RWPE2 (cell line): Measurements from ENCODE around the gene SH3PXD2A.

Source experiments
- ATAC-seq: fragments of 200-7000 bp; cut with Tn5 transposase; 3 replicates; pipeline ENCODE4 v1.9.1; 2021; ENCODE audit warnings: low read depth
- DNase-seq: peaks from one replicate; pipeline ENCODE4 v3.0.0-alpha.2; 2020; ENCODE audit warnings: low spot score
- H3K27ac ChIP-seq: fragments of 450-650 bp; 2 replicates; pipeline ENCODE4 v1.5.1; 2017; ENCODE audit warnings: mild to moderate bottlenecking; ENCODE audit not compliant: poor library complexity, severe bottlenecking
- H3K27me3 ChIP-seq: fragments of 250-450 bp; sonication (Bioruptor Pico); 2 replicates; pipeline ENCODE4 v1.5.1; 2021; ENCODE audit warnings: mild to moderate bottlenecking, moderate library complexity; ENCODE audit not compliant: insufficient read depth, poor library complexity, severe bottlenecking
- H3K36me3 ChIP-seq: fragments of 250-450 bp; sonication (Bioruptor Pico); 2 replicates; pipeline ENCODE4 v1.5.1; 2020; ENCODE audit warnings: low read depth, mild to moderate bottlenecking, moderate library complexity
- H3K4me1 ChIP-seq: fragments of 250-450 bp; sonication (Bioruptor Pico); 2 replicates; pipeline ENCODE4 v1.5.1; 2021; ENCODE audit warnings: mild to moderate bottlenecking, moderate library complexity; ENCODE audit not compliant: insufficient read depth, poor library complexity, severe bottlenecking
- H3K4me3 ChIP-seq: fragments of 250-450 bp; sonication (Bioruptor Pico); 2 replicates; pipeline ENCODE4 v1.5.1; 2021; ENCODE audit warnings: mild to moderate bottlenecking, moderate library complexity; ENCODE audit not compliant: severe bottlenecking
- H3K9me3 ChIP-seq: fragments of 250-450 bp; sonication (Bioruptor Pico); 2 replicates; pipeline ENCODE4 v1.5.1; 2021; ENCODE audit warnings: mild to moderate bottlenecking, moderate library complexity; ENCODE audit not compliant: severe bottlenecking
- TF ChIP-seq, protein P1 (sequence below): fragments of 450-650 bp; IDR thresholded peaks from one replicate; pipeline ENCODE4 v1.5.1; 2017; ENCODE audit warnings: mild to moderate bottlenecking, moderate library complexity; ENCODE audit not compliant: poor library complexity, severe bottlenecking

SH3PXD2A gene

DNA sequence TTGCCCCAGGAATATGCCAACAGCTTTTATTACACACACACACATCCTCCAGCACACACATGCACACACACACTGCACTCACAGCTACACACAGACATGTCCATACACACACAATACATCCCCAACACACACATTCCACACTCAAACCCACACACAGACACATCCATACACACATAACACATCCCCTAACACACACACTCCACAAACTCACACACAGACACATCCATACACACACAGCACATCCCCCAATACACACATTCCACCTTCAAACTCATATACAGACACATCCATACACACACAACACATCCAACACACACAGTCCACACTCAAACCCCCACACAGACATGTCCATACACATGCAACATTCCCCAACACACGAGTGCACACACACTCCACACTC is 19.1 kb downstream of the SH3PXD2A start:
- DNase-seq (no peak), ATAC-seq (no peak)
- H3K36me3 ChIP-seq = peaks cover 28% of the 10 kb centered on the region
- H3K4me1 ChIP-seq = no peaks in the 10 kb centered on the region
- H3K27me3 ChIP-seq = no peaks in the 10 kb centered on the region
- TF ChIP-seq, protein P1, sequence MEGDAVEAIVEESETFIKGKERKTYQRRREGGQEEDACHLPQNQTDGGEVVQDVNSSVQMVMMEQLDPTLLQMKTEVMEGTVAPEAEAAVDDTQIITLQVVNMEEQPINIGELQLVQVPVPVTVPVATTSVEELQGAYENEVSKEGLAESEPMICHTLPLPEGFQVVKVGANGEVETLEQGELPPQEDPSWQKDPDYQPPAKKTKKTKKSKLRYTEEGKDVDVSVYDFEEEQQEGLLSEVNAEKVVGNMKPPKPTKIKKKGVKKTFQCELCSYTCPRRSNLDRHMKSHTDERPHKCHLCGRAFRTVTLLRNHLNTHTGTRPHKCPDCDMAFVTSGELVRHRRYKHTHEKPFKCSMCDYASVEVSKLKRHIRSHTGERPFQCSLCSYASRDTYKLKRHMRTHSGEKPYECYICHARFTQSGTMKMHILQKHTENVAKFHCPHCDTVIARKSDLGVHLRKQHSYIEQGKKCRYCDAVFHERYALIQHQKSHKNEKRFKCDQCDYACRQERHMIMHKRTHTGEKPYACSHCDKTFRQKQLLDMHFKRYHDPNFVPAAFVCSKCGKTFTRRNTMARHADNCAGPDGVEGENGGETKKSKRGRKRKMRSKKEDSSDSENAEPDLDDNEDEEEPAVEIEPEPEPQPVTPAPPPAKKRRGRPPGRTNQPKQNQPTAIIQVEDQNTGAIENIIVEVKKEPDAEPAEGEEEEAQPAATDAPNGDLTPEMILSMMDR = no peak
- no peaks in the 10 kb centered on the region for H3K9me3 ChIP-seq
- peak overlapping the region; percentile 17 for H3K27ac ChIP-seq
- H3K4me3 ChIP-seq = no peak overlapping the region

DNA sequence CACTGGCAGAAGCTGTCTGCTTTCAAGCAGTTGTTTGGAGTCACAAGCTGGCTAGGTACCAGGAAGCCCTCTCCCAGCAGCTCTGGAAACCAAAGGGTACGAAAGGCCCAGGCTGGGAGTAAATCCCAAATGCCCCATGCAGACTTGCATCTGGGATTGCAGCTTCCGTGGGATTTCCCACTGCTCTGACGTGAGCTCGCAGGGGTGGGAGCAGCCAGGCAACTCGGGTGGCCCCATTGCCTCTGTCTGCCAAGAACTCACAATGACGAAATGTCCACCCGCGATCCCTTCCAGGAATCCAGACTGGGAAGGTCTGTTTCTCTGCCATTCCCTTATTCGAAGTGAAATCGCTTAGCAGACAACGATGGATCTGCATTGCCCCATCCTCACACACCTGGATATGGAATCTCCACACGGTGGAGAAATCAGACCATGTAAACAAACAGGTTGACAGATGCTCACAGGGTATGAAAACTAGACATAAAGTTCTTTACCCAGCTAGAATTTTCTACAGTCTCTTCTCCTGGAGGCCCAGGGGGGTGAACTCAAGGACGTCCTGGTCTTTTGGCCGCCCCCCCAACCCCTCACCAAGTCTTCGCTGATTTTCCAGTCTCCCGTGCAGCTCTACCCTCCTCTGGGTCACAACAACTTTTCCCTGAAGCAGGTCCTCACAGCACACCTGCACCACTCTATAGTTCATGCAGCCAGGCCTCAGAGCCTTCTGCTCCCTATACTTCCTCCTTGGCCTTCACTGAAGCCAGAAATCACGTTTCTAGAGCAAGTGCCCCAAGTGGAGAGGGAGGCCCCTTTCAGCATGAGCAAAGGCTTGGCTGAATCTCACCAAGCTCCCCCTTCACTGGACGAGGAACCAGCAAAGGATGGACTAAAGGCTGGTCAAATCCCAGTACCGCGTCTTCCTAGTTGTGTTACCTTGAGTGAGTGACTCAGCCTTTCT is 20.0 kb downstream of the SH3PXD2A start:
- Histone ChIP-seq H3K27me3 (no peaks in the 10 kb centered on the region), H3K4me1 (no peaks in the 10 kb centered on the region), H3K4me3 (no peak overlapping the region), H3K27ac (peak overlapping the region; percentile 17), H3K9me3 (no peaks in the 10 kb centered on the region), H3K36me3 (peaks cover 23% of the 10 kb centered on the region)
- TF ChIP-seq, protein P1 = no peak
- no peak for ATAC-seq
- DNase-seq = no peak

DNA sequence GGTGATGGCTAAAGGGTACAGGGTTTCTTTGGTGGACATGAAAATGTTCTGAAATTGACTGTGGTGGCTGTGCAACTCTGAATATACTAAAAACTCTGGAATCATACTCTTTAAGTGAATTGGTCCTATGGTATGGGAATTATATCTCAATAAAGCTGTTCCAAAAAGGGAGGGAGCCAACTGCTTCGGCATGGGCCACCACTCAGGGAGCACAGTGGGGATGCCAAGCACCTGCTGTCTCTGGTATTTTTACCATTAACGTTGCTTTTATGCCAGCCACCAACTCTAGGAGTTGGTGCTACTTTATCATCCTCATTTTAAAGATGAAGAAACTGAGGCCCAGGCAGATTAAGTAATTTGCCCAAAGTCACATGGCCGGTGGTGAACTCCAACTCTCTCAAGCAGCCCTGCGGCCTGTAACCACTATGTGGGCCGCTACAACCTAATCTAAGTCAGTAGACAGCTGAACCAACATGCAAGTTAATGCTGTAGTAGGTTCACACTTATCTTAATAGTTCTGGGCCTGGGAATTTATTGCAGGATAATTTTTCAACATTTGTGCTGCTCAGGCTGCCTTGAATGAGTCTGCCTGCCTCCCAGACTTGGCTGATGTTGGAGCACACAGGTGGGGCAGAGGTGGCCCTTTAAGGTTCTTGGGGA is 20.8 kb downstream of the SH3PXD2A start:
- Histone ChIP-seq H3K4me1 (no peaks in the 10 kb centered on the region), H3K27me3 (no peaks in the 10 kb centered on the region), H3K4me3 (no peak overlapping the region), H3K9me3 (no peaks in the 10 kb centered on the region), H3K27ac (peak overlapping the region; percentile 17), H3K36me3 (peaks cover 29% of the 10 kb centered on the region)
- DNase-seq = no peak
- TF ChIP-seq, protein P1 = no peak
- ATAC-seq = no peak

DNA sequence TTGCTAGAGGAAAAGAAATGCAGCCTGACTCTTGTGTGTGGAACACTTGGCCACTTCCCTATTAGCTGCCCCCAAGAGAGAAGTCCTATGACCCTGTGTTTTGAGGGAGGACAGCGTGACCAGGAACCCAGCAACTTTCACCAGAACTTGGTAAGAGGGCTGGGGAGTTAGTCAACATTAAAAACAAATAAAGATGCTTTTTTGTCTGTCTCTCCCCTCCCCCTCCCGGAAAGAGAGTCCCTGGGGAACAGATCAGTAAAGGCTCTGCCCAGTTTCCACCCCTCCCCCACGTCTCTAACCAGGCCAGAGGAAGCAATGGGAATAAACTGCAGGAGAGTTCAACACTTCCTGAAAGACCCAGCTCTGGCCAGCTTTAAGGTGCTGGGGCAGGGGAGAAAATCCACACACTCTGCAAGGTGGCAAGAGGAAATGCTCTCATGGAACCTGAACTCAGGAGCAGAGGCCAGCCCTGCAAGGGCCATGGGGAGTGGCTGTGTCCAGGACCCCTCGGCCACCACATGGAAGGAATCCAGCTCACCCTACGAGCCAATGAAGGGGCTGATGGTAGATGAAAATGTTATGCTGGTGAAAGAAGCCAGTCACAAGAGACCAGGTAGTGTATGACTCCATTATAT is 21.5 kb downstream of the SH3PXD2A start:
- H3K36me3 ChIP-seq = peaks cover 32% of the 10 kb centered on the region
- H3K9me3 ChIP-seq = no peaks in the 10 kb centered on the region
- DNase-seq (no peak), ATAC-seq (no peak)
- H3K4me1 ChIP-seq = peaks cover 6% of the 10 kb centered on the region
- H3K27me3 ChIP-seq = no peaks in the 10 kb centered on the region
- peak overlapping the region; percentile 17 for H3K27ac ChIP-seq
- no peak overlapping the region for H3K4me3 ChIP-seq
- TF ChIP-seq, protein P1 = no peak
